Stimulated activated CD8-positive, alpha-beta memory T cell treated with anti-CD3 and anti-CD28 coated beads, Interleukin-4, amount 100 ng/mL, for 24 hours (primary cell): Measurements from ENCODE around the gene LRP5.
"Not testable (repeated sequence)": the region's sequence is repeated elsewhere in the genome, so short reads cannot be mapped to it uniquely, and the experiment has no call there.

ENCODE experiments used
- DNase-seq: peaks from one replicate; pipeline ENCODE4 v3.0.0-alpha.2; 2020; ENCODE audit warnings: low read depth

Gene LRP5

GRCh38 chr11:68444566-68444965, 132.2 kb downstream of the LRP5 start:
- DNase-seq: no peak

GRCh38 chr11:68445531-68446035, 133.2 kb downstream of the LRP5 start:
- no peak for DNase-seq

DNA sequence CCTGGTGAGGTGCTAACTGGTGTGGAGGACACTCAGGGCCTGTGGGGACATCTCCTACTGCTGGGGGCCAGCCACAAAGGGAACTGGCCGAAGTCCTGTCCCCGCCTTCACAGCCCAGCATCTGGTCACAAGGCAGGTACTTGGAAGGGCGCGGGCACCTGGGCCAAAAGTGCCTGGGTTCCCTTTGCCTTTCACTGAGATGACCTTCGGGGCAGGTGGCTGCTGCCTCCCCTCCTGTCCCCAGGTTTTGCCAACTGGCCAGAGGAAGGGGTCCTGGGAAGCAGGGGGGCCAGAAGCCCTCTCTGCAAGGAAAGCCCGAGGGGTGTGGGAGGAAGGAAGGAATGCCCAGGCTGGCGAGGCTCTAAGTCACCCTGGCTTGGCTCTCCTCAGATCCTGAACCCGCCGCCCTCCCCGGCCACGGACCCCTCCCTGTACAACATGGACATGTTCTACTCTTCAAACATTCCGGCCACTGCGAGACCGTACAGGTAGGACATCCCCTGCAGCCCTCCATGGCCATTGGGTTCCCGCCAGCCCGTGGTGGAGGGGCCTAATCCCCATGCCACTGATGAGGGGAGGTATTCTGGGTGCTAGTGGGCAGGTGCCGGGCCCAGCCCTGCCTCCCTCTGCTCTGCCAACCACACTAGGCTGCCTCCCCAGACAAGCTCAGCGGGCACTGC, 133.8 kb downstream of the LRP5 start:
- no peak for DNase-seq

GRCh38 chr11:68447015-68447801, 134.8 kb downstream of the LRP5 start:
- DNase-seq: peak; percentile 62

DNA sequence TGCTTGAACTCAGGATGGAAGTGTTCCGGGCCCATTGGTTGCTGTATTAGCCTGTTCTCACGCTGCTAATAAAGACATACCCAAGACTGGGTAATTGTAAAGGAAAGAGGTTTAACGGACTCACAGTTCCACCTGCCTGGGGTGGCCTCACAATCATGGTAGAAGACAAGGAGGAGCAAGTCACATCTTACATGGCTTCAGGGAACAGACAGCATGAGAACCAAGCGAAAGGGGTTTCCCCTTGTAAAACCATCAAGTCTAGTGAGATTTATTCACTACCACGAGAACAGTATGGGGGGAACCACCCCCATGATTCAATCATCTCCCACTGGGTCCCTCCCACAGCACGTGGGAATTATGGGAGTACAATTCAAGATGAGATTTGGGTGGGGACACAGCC, 135.5 kb downstream of the LRP5 start:
- DNase-seq: not testable (repeated sequence)

DNA sequence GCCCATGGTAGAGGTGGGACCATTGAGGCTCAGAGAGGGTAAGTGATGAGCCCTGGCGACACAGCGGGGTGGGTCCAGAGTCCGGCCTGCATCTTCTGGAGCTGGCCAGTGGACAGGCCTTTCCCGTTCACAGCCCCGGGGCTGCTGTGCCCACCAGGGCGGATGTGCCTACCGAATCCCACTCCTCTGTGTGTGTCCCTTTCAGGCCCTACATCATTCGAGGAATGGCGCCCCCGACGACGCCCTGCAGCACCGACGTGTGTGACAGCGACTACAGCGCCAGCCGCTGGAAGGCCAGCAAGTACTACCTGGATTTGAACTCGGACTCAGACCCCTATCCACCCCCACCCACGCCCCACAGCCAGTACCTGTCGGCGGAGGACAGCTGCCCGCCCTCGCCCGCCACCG, 136.2 kb downstream of the LRP5 start:
- DNase-seq: no peak

GRCh38 chr11:68449951-68450350, 137.6 kb downstream of the LRP5 start:
- no peak for DNase-seq

- no peak for DNase-seq
Observed at GRCh38 chr11:68450711-68451110, 138.3 kb downstream of the LRP5 start.

GRCh38 chr11:68454767-68455166, 142.4 kb downstream of the LRP5 start:
- DNase-seq: no peak

DNA sequence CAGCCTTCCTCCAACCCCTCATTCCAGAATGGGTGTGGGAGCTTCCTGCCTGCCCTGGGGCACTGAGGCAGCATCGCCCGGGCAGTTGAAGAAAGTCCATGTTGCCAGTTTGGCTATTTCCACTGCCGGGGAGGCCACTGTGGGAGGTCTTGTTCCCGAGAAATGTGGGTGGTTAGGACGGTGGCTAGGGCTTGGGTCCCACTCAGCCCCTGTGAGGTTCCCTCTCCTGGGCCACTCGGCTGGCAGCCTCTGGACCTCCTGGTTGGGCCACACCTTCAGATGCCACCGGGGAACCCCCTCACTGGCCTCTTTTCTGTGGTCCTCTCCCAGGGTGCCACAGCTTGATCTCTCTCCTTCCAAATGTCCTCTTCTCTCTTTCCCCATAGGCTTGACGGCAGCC, 143.1 kb downstream of the LRP5 start:
- no peak for DNase-seq

DNA sequence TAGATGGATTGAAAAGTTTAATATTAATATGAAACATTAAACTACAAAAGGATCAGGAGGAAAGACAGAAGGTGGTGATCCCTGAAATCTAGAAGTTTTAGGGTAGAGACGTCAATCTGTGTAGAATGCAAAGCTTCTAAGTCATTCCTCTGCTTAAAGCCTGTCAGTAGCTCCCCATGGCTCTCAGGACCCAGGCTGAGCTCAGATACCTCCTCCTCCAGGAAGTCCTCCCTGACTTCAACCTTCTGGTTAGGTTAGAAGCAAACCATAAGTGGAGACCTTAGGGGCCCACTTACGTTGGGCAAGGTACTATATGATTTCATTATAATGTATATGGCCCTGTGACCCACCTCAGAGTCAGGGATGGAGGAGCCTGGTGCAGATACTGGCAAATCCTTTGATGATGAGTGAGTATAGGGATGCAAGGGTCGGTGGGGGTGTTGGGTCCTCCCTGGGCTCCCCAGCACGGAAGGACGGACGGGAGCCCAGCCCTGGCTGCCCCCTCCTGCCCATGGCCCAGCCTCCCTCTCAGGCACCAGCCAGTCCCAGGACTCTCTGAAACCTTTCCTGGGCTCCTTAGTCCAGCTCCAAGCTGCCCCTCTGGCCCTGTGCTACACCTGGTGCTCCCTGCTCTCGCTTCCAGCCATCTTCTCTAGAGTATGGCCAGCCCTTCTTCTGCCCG, 145.0 kb downstream of the LRP5 start:
- DNase-seq: no peak

- DNase-seq: no peak
Observed at GRCh38 chr11:68457898-68458249, 145.5 kb downstream of the LRP5 start.

- not testable (repeated sequence) for DNase-seq
Observed at GRCh38 chr11:68458340-68458739, 145.9 kb downstream of the LRP5 start.

- peak; percentile 91 for DNase-seq
Observed at GRCh38 chr11:68459886-68460740, 147.7 kb downstream of the LRP5 start.

DNA sequence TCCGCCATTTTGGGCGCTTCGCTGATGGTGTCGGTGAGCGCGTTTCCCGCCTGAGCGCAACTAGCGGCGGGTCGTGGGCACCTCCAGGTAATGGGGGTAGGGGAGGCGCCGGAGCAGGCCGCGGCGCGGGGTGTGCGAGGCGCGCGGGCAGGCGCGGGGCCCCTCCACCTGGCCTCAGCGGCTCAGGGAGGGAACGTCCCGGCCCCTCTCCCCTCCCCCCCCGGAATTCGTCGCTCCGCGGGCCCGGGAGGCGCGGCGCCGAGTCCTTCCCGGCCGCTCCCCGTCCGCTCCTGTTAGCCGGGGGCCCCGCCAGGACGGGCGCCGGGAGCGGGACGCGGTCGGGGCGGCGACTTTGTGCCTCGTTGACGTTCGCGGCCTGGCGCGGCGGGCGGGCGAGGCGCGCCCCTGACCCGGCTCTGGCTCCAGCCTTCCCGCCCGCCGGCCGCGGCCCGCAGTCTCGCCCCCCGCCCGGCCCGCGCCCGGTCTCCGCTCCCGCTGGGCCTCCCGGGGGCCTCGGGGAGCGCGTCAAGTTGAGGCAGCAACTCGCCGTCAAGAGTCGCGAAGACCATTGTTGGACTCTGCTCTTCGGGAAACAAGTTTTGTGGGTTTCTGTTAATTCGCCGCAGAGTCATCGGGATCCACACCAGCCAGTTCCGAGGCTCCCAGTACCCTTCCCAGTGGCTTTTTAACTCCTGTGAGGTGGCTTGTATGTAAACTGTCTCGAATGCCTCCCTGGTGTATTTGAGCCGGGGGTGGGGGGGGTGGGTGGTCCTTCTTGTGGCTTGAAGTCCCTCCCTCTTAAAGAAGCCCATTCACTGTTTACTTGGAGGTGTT, 148.6 kb downstream of the LRP5 start, which contains the start of gene PPP6R3:
Gene PPP6R3, plus strand, starts transcription at position 12 of the 834 bp plus-strand sequence. CDS start 76,913 bp downstream, outside the sequence.
- no peak for DNase-seq

DNA sequence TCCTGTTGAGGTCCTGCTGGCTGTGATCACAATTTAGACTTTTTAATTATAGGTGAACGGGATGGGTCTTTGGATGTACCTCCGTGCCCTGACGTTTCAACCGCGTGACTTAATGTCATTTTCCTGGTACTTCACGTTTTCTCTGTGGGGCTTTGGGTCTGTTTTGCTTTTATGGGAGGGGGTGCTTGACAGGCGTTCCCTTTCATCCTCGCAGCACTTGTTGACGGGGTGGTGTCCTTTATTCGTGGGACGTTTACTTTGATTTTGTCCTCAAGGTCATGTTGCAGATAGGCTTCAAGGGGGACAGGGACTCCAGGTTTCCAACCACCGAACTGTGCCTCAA, 149.2 kb downstream of the LRP5 start:
- no peak for DNase-seq

DNA sequence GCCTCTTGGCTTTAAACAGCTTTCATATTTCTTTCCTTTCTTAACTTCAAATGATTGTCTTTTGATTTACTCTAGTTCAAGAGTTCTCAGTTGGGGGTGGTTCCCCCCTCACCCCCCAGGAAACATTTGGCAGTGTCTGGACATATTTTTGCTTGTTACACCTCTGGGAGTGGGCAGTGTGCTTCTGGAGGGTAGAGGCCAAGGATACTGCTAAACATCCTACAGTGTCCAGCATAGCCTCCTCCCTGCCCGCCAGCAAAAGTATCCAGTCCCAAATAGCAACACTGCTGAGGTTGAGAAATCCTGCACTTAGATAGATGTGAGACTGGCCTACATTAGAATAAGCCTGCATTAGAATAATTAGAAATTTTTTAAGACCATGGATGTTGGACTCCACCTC, 151.3 kb downstream of the LRP5 start:
- no peak for DNase-seq

- no peak for DNase-seq
Observed at GRCh38 chr11:68467201-68467834, 154.9 kb downstream of the LRP5 start.

GRCh38 chr11:68468217-68468828, 155.9 kb downstream of the LRP5 start:
- no peak for DNase-seq

GRCh38 chr11:68469122-68469521, 156.7 kb downstream of the LRP5 start:
- no peak for DNase-seq
